ENCODE results near the gene SPATA20.

- TF ChIP-seq, protein P1, sequence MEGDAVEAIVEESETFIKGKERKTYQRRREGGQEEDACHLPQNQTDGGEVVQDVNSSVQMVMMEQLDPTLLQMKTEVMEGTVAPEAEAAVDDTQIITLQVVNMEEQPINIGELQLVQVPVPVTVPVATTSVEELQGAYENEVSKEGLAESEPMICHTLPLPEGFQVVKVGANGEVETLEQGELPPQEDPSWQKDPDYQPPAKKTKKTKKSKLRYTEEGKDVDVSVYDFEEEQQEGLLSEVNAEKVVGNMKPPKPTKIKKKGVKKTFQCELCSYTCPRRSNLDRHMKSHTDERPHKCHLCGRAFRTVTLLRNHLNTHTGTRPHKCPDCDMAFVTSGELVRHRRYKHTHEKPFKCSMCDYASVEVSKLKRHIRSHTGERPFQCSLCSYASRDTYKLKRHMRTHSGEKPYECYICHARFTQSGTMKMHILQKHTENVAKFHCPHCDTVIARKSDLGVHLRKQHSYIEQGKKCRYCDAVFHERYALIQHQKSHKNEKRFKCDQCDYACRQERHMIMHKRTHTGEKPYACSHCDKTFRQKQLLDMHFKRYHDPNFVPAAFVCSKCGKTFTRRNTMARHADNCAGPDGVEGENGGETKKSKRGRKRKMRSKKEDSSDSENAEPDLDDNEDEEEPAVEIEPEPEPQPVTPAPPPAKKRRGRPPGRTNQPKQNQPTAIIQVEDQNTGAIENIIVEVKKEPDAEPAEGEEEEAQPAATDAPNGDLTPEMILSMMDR (IDR thresholded peaks at IDR 0.05; ENCODE audit: low read depth, low read length, missing input control) = no peak
- TF ChIP-seq YY1 (IDR thresholded peaks at IDR 0.05) = no peak
- TF ChIP-seq REST (IDR thresholded peaks at IDR 0.05) = no peak
- TF ChIP-seq TAF1 (conservative IDR thresholded peaks at IDR 0.05) = no peak
Measured at GRCh38 chr17:50594892-50595291, 47.9 kb downstream of the SPATA20 start.
